ENCODE results near the gene ABCG4. TPM values are rescaled to one million over a fixed set of nuclear protein-coding genes. Genes with fewer than 3 reads are reported as not detected.
"Not testable (repeated sequence)": the region's sequence is repeated elsewhere in the genome, so short reads cannot be mapped to it uniquely, and the experiment has no call there.

Gene ABCG4
- polyA plus RNA-seq, 3 donors from 2014 or later, result not detected

GRCh38 chr11:119187123-119187892 lies 38.5 kb downstream of the ABCG4 start:
- H3K9me3 Mint-ChIP-seq, result no peaks in the 10 kb centered on the region
- H3K27me3 Mint-ChIP-seq (ENCODE audit: low read depth in 3 of 3), result peaks cover 0 to 8% (median 3%) of the 10 kb centered on the region in 3 donors
- no peak overlapping the region for H3K4me3 Mint-ChIP-seq
- H3K27ac Mint-ChIP-seq, result no peak overlapping the region
- DNase-seq, result no peak
- H3K36me3 Mint-ChIP-seq, result peaks cover 0 to 4% (median 3%) of the 10 kb centered on the region in 3 donors
- no peaks in the 10 kb centered on the region for H3K4me1 Mint-ChIP-seq

GRCh38 chr11:119188067-119188466 lies 39.2 kb downstream of the ABCG4 start:
- Mint-ChIP-seq H3K4me3 (no peak overlapping the region), H3K9me3 (no peaks in the 10 kb centered on the region), H3K4me1 (no peaks in the 10 kb centered on the region), H3K27me3 (ENCODE audit: low read depth in 3 of 3) (peaks cover 0 to 8% (median 3%) of the 10 kb centered on the region in 3 donors), H3K36me3 (peaks cover 0 to 4% (median 3%) of the 10 kb centered on the region in 3 donors), H3K27ac (no peak overlapping the region)
- DNase-seq, result no peak

- Mint-ChIP-seq H3K9me3 (no peaks in the 10 kb centered on the region), H3K27ac (no peak overlapping the region), H3K36me3 (peaks cover 0 to 1% (median under 1%) of the 10 kb centered on the region in 3 donors), H3K27me3 (ENCODE audit: low read depth in 3 of 3) (peaks cover 2 to 8% (median 3%) of the 10 kb centered on the region in 3 donors), H3K4me1 (no peaks in the 10 kb centered on the region), H3K4me3 (no peak overlapping the region)
- DNase-seq, result no peak
Observed at GRCh38 chr11:119188887-119189286, 40.0 kb downstream of the ABCG4 start.

- H3K27ac Mint-ChIP-seq, result no peak overlapping the region
Observed at GRCh38 chr11:119189393-119189792, 40.5 kb downstream of the ABCG4 start.

GRCh38 chr11:119190531-119190930 lies 41.7 kb downstream of the ABCG4 start:
- H3K36me3 Mint-ChIP-seq, result no peaks in the 10 kb centered on the region
- H3K27ac Mint-ChIP-seq, result no peak overlapping the region
- H3K9me3 Mint-ChIP-seq, result no peaks in the 10 kb centered on the region
- H3K27me3 Mint-ChIP-seq (ENCODE audit: low read depth in 3 of 3), result peaks cover 2 to 11% (median 3%) of the 10 kb centered on the region in 3 donors
- no peak for DNase-seq
- H3K4me1 Mint-ChIP-seq, result no peaks in the 10 kb centered on the region
- no peak overlapping the region for H3K4me3 Mint-ChIP-seq

More at GRCh38 chr11:119189393-119189792, 40.5 kb downstream of the ABCG4 start:
- peaks cover 2 to 8% (median 3%) of the 10 kb centered on the region in 3 donors for H3K27me3 Mint-ChIP-seq (ENCODE audit: low read depth in 3 of 3)
- no peaks in the 10 kb centered on the region for H3K4me1 Mint-ChIP-seq
- H3K4me3 Mint-ChIP-seq, result no peak overlapping the region
- H3K36me3 Mint-ChIP-seq, result no peaks in the 10 kb centered on the region
- DNase-seq, result no peak
- H3K9me3 Mint-ChIP-seq, result no peaks in the 10 kb centered on the region

GRCh38 chr11:119191265-119191664 lies 42.4 kb downstream of the ABCG4 start:
- not testable (repeated sequence) for H3K9me3 Mint-ChIP-seq

GRCh38 chr11:119192111-119192510 lies 43.3 kb downstream of the ABCG4 start:
- Mint-ChIP-seq H3K36me3 (no peaks in the 10 kb centered on the region), H3K27me3 (ENCODE audit: low read depth in 3 of 3) (peaks cover 2 to 14% (median 3%) of the 10 kb centered on the region in 3 donors)

More at GRCh38 chr11:119191265-119191664, 42.4 kb downstream of the ABCG4 start:
- H3K36me3 Mint-ChIP-seq, H3K4me3 Mint-ChIP-seq, DNase-seq, H3K27ac Mint-ChIP-seq, H3K4me1 Mint-ChIP-seq: not testable (repeated sequence)
- peaks cover 2 to 15% (median 3%) of the 10 kb centered on the region in 3 donors for H3K27me3 Mint-ChIP-seq (ENCODE audit: low read depth in 3 of 3)

GRCh38 chr11:119193001-119193400 lies 44.1 kb downstream of the ABCG4 start:
- DNase-seq, result no peak
- H3K27me3 Mint-ChIP-seq (ENCODE audit: low read depth in 3 of 3), result peaks cover 2 to 14% (median 2%) of the 10 kb centered on the region in 3 donors
- H3K4me3 Mint-ChIP-seq, result no peak overlapping the region

More at GRCh38 chr11:119192111-119192510, 43.3 kb downstream of the ABCG4 start:
- Mint-ChIP-seq H3K27ac (no peak overlapping the region), H3K9me3 (no peaks in the 10 kb centered on the region), H3K4me1 (peaks cover 0 to 6% of the 10 kb centered on the region in 2 donors), H3K4me3 (no peak overlapping the region)
- DNase-seq, result no peak

GRCh38 chr11:119193626-119194025 lies 44.8 kb downstream of the ABCG4 start:
- no peak overlapping the region for H3K4me3 Mint-ChIP-seq

More at GRCh38 chr11:119193001-119193400, 44.1 kb downstream of the ABCG4 start:
- peaks cover 0 to 6% of the 10 kb centered on the region in 2 donors for H3K4me1 Mint-ChIP-seq
- H3K9me3 Mint-ChIP-seq, result no peaks in the 10 kb centered on the region
- no peak overlapping the region for H3K27ac Mint-ChIP-seq
- H3K36me3 Mint-ChIP-seq, result no peaks in the 10 kb centered on the region

GRCh38 chr11:119194811-119195440 lies 46.1 kb downstream of the ABCG4 start:
- Mint-ChIP-seq H3K4me3 (no peak overlapping the region), H3K4me1 (peaks cover 0 to 6% of the 10 kb centered on the region in 2 donors), H3K9me3 (no peaks in the 10 kb centered on the region), H3K27ac (no peak overlapping the region), H3K27me3 (ENCODE audit: low read depth in 3 of 3) (peaks cover 0 to 6% (median 2%) of the 10 kb centered on the region in 3 donors), H3K36me3 (no peaks in the 10 kb centered on the region)
- no peak for DNase-seq

More at GRCh38 chr11:119193626-119194025, 44.8 kb downstream of the ABCG4 start:
- Mint-ChIP-seq H3K36me3 (no peaks in the 10 kb centered on the region), H3K4me1 (peaks cover 0 to 6% of the 10 kb centered on the region in 2 donors), H3K27ac (no peak overlapping the region), H3K27me3 (ENCODE audit: low read depth in 3 of 3) (peaks cover 0 to 12% (median 2%) of the 10 kb centered on the region in 3 donors), H3K9me3 (no peaks in the 10 kb centered on the region)
- DNase-seq, result no peak

GRCh38 chr11:119195680-119196079 lies 46.8 kb downstream of the ABCG4 start:
- no peak for DNase-seq
- Mint-ChIP-seq H3K4me3 (no peak overlapping the region), H3K27ac (no peak overlapping the region), H3K4me1 (peaks cover 0 to 6% of the 10 kb centered on the region in 2 donors), H3K9me3 (no peaks in the 10 kb centered on the region), H3K36me3 (no peaks in the 10 kb centered on the region), H3K27me3 (ENCODE audit: low read depth in 3 of 3) (peaks cover 2 to 6% (median 2%) of the 10 kb centered on the region in 3 donors)

GRCh38 chr11:119196833-119197483 lies 48.1 kb downstream of the ABCG4 start:
- Mint-ChIP-seq H3K9me3 (no peaks in the 10 kb centered on the region), H3K27ac (no peak overlapping the region), H3K36me3 (no peaks in the 10 kb centered on the region), H3K4me1 (peaks cover 0 to 6% of the 10 kb centered on the region in 2 donors), H3K4me3 (no peak overlapping the region), H3K27me3 (ENCODE audit: low read depth in 3 of 3) (peaks cover 2 to 8% (median 2%) of the 10 kb centered on the region in 3 donors)
- DNase-seq, result peak; percentile 62 to 68 (median 63)

- no peak for DNase-seq
- no peak overlapping the region for H3K4me3 Mint-ChIP-seq
- H3K27ac Mint-ChIP-seq, result no peak overlapping the region
- H3K36me3 Mint-ChIP-seq, result no peaks in the 10 kb centered on the region
- peaks cover 0 to 6% of the 10 kb centered on the region in 2 donors for H3K4me1 Mint-ChIP-seq
- H3K27me3 Mint-ChIP-seq (ENCODE audit: low read depth in 3 of 3), result peaks cover 0 to 12% (median 2%) of the 10 kb centered on the region in 3 donors
- no peaks in the 10 kb centered on the region for H3K9me3 Mint-ChIP-seq
Observed at GRCh38 chr11:119198925-119199324, 50.1 kb downstream of the ABCG4 start.

Data from immature natural killer cell (primary cell).